HG02885 (cell line): Measurements from ENCODE around the gene DDR2.
"Not testable (repeated sequence)": the region's sequence is repeated elsewhere in the genome, so short reads cannot be mapped to it uniquely, and the experiment has no call there.

ENCODE experiments used
- ATAC-seq: cut with Tn5 transposase; IDR thresholded peaks from one replicate; pipeline ENCODE4 v1.9.1; 2021; ENCODE audit warnings: mild to moderate bottlenecking; ENCODE audit not compliant: unreplicated experiment, poor library complexity

The DDR2 gene

GRCh38 chr1:162753001-162753658 is 120.9 kb downstream of the DDR2 start:
- ATAC-seq: no peak

- no peak for ATAC-seq
Measured at GRCh38 chr1:162753998-162754585, 121.8 kb downstream of the DDR2 start.

- ATAC-seq: no peak
Measured at GRCh38 chr1:162755306-162755705, 123.0 kb downstream of the DDR2 start.

GRCh38 chr1:162756523-162756922 is 124.3 kb downstream of the DDR2 start:
- no peak for ATAC-seq

GRCh38 chr1:162757476-162757875 is 125.2 kb downstream of the DDR2 start:
- ATAC-seq: no peak

GRCh38 chr1:162765788-162766187 is 133.5 kb downstream of the DDR2 start:
- no peak for ATAC-seq

- no peak for ATAC-seq
Measured at GRCh38 chr1:162772571-162773154, 140.4 kb downstream of the DDR2 start.

- ATAC-seq: no peak
Measured at GRCh38 chr1:162774007-162774406, 141.7 kb downstream of the DDR2 start.

GRCh38 chr1:162779043-162779442 is 146.8 kb downstream of the DDR2 start:
- no peak for ATAC-seq

GRCh38 chr1:162782671-162783070 is 150.4 kb downstream of the DDR2 start:
- no peak for ATAC-seq

GRCh38 chr1:162784926-162785325 is 152.7 kb downstream of the DDR2 start:
- not testable (repeated sequence) for ATAC-seq

- ATAC-seq: not testable (repeated sequence)
Measured at GRCh38 chr1:162788783-162789182, 156.5 kb downstream of the DDR2 start.

GRCh38 chr1:162790303-162790984 is 158.2 kb downstream of the DDR2 start, which contains the start of gene HSD17B7:
Gene HSD17B7 (plus strand): TSS chr1:162790702. CDS start chr1:162790801, 99 bp downstream.
- ATAC-seq: peak; percentile 100

GRCh38 chr1:162790985-162791357 is 158.7 kb downstream of the DDR2 start:
- ATAC-seq: not testable (repeated sequence)

GRCh38 chr1:162794284-162794683 is 162.0 kb downstream of the DDR2 start:
- ATAC-seq: not testable (repeated sequence)

- ATAC-seq: not testable (repeated sequence)
Measured at GRCh38 chr1:162796617-162797279, 164.5 kb downstream of the DDR2 start.

- peak; percentile 56 for ATAC-seq
Measured at GRCh38 chr1:162799995-162800830, 167.9 kb downstream of the DDR2 start.

- ATAC-seq: not testable (repeated sequence)
Measured at GRCh38 chr1:162807503-162807902, 175.2 kb downstream of the DDR2 start.

GRCh38 chr1:162812357-162812756 is 180.1 kb downstream of the DDR2 start:
- not testable (repeated sequence) for ATAC-seq

GRCh38 chr1:162818136-162818535 is 185.9 kb downstream of the DDR2 start:
- not testable (repeated sequence) for ATAC-seq
